ENCODE results near the gene ITPK1.

Gene ITPK1

DNA sequence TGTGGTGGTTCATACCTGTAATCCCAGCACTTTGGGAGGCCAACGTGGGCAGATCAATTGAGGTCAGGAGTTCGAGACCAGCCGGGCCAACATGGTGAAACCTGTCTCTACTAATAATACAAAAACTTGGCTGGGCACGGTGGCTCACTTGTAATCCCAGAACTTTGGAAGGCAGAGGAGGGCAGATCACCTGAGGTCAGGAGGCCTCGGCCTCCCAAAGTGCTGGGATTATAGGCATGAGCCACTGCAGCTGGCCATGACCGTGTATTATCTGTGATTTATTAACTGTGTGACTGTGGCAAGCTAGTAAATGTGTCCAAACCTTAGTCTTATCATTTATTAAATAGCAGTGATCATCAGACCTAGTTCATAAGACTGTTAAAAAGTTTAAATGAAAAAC is 7.1 kb upstream of the ITPK1 start:
- TF ChIP-seq, protein P1, sequence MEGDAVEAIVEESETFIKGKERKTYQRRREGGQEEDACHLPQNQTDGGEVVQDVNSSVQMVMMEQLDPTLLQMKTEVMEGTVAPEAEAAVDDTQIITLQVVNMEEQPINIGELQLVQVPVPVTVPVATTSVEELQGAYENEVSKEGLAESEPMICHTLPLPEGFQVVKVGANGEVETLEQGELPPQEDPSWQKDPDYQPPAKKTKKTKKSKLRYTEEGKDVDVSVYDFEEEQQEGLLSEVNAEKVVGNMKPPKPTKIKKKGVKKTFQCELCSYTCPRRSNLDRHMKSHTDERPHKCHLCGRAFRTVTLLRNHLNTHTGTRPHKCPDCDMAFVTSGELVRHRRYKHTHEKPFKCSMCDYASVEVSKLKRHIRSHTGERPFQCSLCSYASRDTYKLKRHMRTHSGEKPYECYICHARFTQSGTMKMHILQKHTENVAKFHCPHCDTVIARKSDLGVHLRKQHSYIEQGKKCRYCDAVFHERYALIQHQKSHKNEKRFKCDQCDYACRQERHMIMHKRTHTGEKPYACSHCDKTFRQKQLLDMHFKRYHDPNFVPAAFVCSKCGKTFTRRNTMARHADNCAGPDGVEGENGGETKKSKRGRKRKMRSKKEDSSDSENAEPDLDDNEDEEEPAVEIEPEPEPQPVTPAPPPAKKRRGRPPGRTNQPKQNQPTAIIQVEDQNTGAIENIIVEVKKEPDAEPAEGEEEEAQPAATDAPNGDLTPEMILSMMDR (IDR thresholded peaks at IDR 0.05; ENCODE audit: extremely low read depth, missing control alignments) = no peak
- DNase-seq (ENCODE audit: low spot score) = no peak

DNA sequence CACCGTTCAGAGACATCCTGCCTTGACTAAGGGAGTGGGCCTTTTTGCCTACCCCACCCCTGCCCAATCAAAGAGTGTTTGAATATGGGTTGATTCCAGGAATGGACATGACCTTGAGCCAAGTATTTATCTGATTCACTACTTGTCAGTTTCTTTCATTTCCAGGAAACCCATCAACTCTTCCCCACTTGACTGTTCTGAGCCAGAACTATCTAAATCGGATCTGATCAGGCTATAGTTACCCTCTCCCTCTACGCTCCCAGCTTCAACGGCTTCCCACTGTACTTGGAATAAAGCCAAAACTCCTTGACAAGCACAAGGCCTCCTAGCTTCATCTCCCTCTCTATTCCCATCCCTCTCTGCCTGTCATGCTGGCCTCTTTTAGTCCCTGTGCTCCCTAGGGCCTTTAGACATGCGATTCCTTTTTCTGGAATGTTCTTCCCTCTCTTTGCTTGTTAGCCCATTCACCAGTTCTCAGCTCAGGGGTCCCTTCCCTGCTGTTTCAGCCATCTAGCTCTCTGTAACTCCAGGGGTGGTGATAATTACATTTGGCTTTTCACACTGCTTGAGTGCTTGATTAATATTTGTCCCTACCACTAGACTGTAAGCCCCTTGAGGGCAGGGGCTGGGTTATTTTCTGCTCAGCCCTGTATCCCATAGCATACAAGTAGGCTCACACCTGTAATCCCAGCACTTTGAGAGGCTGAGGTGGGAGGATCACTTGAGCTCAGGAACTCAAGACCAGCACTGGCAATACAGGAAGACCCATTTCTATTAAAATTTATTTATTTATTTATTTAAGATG is 5.5 kb upstream of the ITPK1 start:
- DNase-seq (ENCODE audit: low spot score) = no peak
- TF ChIP-seq, protein P1 (IDR thresholded peaks at IDR 0.05; ENCODE audit: extremely low read depth, missing control alignments) = no peak

DNA sequence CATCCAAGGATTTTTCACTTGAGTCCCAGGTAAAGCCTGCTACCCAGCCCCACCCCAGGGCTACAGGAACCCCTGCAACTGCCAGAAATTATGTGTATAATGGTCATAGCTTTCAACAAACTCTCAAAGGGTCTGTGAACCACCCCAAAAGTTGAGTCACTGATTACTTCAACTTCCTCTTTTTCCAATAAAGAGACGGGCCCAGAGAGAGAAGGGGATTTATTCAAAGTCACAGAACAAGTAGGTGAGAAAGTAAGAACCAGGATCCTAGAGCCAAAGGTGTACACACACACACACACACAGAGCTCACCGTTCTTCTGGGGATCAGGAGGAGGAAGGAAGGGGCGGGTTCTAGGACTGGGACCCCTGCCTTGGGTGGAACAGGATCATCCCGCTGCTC is 4.8 kb upstream of the ITPK1 start:
- TF ChIP-seq, protein P1 (IDR thresholded peaks at IDR 0.05; ENCODE audit: extremely low read depth, missing control alignments) = no peak
- no peak for DNase-seq (ENCODE audit: low spot score)

DNA sequence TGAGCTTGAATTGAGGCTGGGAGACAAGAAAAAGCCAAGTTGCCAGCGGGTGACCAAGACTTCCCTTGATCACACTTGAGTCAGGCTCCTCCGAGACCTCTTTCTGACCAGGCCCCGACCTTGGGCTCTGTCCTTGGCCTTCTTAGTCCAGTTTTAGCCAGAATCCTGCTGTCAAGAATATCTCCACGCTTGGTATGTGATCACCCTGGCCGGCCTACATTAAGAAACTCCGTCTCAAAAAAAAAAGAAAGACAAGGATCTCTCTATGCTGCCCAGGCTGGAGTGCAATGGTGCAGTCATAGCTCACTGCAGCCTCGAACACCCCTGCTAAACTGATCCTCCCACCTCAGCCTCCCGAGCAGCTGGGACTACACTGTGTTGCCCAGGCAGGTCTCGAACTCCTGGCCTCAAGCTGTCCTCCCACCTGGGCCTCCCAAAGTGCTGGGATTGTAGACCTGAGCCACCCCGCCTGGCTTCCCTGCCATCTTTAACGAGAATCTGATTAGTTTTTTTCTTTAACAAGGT is 1.0 kb upstream of the ITPK1 start:
- TF ChIP-seq, protein P1 (IDR thresholded peaks at IDR 0.05; ENCODE audit: extremely low read depth, missing control alignments) = no peak
- no peak for DNase-seq (ENCODE audit: low spot score)

DNA sequence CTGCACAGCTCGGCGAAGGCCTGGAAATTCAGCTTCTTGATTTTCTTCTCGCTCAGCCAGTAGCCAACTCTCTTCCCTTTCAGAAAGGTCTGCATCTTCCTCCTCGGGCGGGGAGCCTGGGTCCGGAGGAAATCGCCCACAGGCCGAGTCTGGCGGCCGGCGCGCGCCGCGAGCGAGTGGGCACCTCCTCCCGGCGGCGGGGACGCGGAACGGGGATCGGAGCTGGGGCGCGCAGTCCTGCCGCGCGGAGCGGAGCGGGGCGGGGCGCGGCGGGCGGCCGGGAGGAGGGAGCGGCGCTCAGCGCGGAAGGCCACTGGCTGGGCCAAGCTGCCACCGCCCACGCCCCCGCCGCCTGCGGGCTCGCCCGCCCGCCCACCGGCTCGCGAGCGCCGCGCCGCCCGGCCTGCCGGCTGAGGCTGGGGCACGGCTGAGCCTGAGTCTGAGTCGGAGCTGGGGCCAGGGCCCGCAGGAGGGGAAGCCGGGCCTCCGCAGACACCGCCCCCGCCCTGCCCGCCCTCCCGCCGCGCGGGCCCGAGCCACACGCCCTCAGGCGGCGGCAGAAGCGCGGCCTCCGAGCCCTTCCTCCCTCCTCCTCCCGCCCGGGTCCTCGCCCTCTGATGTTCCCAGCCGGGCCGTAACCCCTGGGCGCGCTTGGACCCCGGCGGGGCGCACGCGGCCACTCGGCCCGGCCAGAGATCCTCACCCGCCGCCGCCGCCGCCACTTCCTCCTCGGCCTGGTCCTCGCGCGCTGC is 480 bp downstream of the ITPK1 start:
- TF ChIP-seq, protein P1 (IDR thresholded peaks at IDR 0.05; ENCODE audit: extremely low read depth, missing control alignments) = no peak
- peak; percentile 96 for DNase-seq (ENCODE audit: low spot score)

DNA sequence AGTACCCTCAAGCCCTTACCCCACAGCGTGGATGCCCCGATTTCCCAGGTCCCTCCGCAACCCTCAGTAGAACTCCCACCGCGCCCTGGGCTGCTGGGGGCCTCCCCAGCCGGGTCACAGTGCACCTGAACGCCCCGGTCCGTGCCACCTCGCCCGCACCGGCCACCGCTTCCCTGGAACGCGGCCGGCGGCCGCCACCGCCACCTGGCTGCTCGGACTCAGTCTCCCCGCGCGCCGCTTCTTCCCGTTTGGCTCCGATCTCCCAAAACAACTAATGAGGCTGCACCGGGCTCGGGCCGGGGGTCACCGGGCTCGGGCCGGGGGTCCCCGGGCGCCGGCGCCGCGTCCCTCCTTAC is 1.0 kb downstream of the ITPK1 start:
- DNase-seq (ENCODE audit: low spot score) = no peak
- TF ChIP-seq, protein P1 (IDR thresholded peaks at IDR 0.05; ENCODE audit: extremely low read depth, missing control alignments) = no peak

DNA sequence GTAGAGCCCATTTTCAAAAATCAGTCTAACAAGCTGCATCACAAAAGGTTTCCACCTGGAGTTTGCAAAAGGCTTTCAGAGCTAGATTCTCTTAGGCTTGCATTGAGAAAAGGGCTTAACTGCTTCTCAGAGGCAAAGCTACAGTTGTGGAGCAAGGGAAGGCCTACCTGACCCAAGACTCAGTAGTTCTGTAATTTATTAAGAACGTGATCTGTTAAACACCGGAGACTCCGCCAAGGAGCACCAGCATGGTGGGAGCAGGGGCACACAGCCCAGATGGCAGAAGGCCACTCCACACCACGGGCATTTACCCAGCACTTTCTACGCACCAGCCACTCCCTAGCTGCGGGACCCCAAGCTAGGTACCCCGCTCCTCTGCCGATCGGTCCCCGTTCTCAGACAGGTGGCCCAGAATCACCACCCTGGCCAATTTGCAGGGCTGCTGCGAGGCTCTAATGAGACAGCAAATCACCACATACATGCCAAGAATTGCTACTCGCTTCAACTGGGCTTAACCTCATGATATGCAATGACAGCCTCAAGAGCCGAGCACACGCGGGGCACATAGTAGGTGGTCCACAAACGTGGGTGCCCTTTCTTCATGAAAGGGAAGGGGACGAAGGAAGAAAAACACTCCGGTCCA is 1.5 kb downstream of the ITPK1 start:
- DNase-seq (ENCODE audit: low spot score) = no peak
- TF ChIP-seq, protein P1 (IDR thresholded peaks at IDR 0.05; ENCODE audit: extremely low read depth, missing control alignments) = no peak
